HK-2 (cell line): ENCODE data around the gene MORC4.

Source experiments
- DNase-seq: peaks from one replicate; pipeline ENCODE4 v3.0.0-alpha.2; 2018; ENCODE audit not compliant: unreplicated experiment

Gene MORC4

GRCh38 chrX:106952538-106952937, 47.5 kb downstream of the MORC4 start:
- DNase-seq: no peak

- DNase-seq: no peak
Measured at GRCh38 chrX:106952089-106952488, 47.9 kb downstream of the MORC4 start.

DNA sequence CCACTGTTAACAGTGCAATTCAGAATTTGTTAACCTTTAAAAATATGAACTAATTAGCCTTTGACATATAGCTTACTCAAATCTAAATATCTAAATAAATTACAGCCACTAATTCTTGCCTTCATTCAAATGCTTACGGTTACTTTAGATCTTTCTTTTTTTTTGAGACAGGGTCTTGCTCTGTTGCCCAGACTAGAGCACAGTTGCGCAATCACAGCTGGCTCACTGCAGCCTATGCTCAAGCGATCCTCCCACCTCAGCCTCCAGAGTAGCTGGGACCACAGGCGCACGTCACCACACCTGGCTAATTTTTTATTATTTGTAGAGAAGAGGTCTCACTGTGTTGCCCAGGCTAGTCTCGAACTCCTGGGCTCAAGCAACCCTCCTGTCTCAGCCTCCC, 48.8 kb downstream of the MORC4 start:
- no peak for DNase-seq

DNA sequence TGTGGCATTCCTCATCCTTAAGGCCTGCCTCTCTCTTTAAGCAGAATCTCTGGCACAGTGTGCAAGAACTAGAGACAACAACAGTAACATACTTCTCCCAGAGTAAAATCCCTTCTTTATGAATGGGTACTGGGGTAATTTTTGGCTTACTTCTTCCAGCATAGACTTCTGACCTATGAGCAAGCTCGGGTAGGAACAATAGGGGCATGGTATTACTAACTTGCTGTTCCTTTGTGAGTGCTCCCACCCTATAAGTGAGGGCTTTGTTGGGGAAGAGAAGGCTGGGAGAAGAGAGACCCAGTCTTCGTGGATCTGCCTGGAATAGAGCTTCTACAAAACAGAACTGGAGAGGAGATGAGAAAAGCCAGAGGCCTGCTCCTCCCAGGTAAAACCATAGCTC, 49.6 kb downstream of the MORC4 start:
- DNase-seq: no peak

- no peak for DNase-seq
Measured at GRCh38 chrX:106949366-106949765, 50.6 kb downstream of the MORC4 start.

- no peak for DNase-seq
Measured at GRCh38 chrX:106948641-106949040, 51.4 kb downstream of the MORC4 start.

DNA sequence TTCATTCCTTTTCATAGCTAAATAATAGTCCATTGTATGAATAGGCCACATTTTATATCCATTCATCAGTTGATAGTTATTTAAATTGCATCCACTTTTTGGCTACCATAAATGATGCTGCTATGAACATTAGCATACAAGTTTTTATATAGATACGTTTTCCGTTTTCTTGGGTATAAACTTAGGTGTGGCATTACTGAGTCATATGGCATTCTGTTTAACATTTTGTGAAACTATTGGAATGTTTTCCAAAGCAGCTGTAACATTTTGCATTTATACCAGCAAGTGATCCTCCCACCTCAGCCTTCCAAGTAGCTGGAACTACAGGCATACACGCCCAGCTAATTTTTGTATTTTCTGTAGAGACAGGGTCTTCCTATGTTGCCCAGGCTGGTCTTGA, 53.5 kb downstream of the MORC4 start:
- no peak for DNase-seq

- no peak for DNase-seq
Measured at GRCh38 chrX:106940068-106940467, 59.9 kb downstream of the MORC4 start.

DNA sequence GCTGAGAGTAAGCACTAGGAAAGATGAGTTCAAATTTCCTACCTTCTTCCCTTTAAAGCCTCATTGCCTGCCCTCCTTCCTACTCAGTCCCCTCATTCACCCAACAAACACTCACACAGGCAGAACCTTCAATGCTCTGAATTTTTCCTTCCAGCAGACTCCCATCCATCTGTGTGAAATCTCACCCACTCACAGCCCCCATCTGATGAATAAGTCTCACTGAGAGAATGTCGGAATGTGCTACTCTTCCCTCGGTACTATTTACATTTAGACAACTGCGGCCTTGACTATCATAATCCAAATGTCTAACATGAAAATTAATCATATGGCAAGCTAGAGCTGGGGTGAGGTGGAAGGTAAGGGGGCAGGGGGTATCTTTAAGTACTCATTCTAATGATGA, 60.4 kb downstream of the MORC4 start:
- no peak for DNase-seq

DNA sequence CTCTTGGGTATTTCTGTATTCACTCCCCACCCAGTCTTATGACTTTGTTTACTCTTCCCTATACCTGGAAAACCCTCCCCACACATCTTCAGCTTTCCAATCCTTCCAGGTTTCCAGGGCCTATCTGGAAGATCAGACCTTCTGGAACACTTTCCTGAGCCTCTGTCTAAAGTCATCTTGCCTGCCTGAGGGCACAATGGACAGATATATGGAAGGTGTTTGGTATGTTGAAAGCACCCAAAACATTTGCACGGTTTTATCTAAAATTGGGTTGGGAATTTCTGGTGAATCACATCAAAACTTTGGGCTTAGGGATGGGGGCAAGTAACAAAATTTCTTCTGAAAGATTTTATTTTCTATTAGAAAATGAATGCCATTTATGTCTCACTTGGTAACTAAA, 63.8 kb downstream of the MORC4 start:
- DNase-seq: no peak

DNA sequence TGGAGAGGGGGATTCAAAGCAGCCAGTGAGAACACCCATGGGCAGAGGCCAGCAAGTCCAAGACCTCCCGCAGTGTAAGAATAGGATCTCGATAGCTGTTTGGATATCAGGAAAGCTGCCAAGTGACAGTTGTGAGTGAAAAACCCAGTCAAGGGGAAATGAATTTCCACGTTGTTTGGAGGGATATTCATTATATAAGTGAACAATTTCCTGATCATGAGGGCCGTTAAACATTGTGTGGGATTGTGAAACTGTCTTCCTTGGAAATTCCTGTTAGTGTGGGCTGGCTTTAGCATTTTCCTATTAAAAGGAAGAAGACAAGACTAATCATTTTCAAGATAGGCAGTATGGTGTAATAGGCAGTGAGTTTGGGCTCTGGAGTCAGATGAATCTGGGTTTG, 64.8 kb downstream of the MORC4 start:
- DNase-seq: peak; percentile 75

GRCh38 chrX:106933538-106933961, 66.5 kb downstream of the MORC4 start:
- DNase-seq: peak; percentile 74

DNA sequence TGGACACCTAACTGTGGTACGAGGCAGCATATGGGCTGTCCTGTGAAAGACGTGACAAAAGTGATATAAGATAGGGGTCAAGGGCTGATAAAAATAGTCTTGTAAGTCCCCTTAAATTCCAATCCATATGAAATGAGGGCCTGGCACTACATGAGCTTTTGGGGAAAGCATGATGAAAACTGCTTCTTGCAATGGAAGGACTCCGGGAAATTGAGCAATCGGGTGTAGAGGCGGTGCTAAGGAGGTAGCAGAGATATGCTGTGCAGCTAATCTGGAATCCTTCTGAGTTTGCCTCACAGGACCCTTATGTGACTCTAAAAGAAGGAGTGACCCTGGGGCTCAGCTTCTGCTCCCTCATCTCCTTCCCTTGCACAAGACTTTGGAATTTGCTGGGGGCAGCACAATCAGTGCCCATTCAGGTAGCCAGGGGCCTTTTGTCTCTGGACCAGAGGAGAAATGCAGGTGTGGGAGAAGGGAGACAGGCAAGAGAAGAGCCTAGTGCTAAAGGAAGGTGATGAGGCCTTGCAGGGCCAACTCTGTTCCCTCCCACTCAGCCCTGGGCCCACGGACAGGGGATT, 67.0 kb downstream of the MORC4 start:
- no peak for DNase-seq

GRCh38 chrX:106932492-106932923, 67.5 kb downstream of the MORC4 start:
- no peak for DNase-seq

DNA sequence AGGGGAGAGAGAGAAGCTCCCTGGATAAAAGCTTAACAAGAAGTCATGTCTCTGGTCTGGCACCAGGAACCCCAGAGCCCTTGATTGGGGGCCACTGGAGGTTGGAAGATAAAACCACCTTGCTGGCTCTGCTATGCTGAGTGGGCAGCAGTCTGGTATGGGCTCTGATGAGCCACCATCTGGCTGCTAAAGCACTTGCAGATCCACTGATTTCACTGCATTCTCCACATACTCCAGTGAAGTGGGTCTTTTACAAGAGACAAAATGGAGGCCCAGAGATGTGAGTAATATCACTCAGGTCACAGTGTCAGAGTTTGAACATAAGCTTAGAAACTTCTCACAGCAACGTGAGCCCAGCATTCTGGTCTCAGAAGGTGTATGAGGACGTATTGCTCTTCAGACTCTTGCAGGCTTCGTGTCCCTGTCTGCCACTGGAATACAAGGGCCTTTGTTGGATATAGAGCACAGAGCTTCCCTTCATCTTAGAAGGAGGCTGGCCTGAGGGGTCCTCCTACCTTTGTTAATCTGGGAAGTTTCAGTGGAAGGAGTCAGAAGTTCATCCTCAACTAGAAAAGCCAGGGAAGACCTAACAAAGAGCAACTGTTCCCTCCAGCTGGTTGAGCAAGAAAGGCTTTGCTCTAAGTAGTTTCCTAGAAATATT, 68.1 kb downstream of the MORC4 start:
- no peak for DNase-seq

GRCh38 chrX:106928227-106928626, 71.8 kb downstream of the MORC4 start:
- no peak for DNase-seq

- DNase-seq: no peak
Measured at GRCh38 chrX:106927700-106928099, 72.3 kb downstream of the MORC4 start.

- no peak for DNase-seq
Measured at GRCh38 chrX:106927023-106927422, 73.0 kb downstream of the MORC4 start.

DNA sequence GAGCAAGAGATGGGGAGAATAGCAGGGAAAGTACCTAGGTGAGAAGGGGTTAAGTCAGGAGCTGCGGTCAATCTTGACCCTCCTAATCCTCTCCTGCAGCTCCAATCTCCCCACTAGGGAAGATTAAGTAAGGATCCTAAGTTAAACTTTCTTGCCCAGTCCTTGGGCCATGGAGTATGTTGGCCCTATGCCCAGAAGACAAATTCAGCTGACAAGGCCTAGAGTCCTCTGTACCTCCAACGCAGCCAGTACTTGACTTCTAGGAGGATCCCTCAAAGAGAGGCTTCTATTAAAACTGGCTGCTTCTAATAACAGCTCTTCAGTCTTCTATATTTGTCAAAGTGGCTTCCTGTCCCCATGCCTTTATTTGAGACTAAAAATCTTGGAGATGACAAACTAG, 78.4 kb downstream of the MORC4 start:
- DNase-seq: no peak

GRCh38 chrX:106919932-106920452, 80.0 kb downstream of the MORC4 start, which contains the start of gene CLDN2:
CLDN2 (plus strand) TSS chrX:106920402; CDS start chrX:106928229, 7,827 bp downstream.
- no peak for DNase-seq

DNA sequence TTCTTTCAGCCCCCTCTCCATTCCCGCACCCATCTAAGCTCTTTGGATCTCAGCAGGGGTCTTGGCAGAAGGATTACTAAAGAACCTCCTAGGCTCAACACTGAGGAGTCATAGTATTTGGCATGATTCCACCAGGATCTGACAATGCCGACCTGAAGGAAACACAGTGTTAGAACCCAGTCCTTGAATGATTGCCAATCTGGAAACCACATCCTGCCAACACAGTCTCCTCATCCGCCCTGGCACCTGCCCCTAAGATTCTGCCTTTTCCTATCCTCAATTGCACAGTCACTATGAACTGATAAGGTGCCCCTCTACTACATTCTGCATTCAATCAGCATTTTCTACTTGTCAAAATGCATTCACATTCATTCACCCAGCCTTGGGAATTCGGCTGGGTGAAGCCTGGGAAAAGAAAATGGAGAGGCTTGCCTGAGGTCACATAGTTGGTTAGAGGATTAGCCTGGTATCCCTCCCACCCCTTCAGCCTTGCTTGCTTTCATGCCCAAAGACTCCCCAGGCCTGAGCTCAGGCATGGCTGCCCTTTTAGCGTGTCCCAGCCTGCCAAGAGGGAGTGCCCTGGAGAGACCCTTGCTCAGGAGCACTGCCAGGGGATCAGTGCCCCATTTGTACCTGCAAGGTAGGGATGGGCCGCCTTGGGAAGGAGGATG, 82.0 kb downstream of the MORC4 start:
- DNase-seq: peak; percentile 64

GRCh38 chrX:106912864-106913263, 87.1 kb downstream of the MORC4 start:
- DNase-seq: no peak

DNA sequence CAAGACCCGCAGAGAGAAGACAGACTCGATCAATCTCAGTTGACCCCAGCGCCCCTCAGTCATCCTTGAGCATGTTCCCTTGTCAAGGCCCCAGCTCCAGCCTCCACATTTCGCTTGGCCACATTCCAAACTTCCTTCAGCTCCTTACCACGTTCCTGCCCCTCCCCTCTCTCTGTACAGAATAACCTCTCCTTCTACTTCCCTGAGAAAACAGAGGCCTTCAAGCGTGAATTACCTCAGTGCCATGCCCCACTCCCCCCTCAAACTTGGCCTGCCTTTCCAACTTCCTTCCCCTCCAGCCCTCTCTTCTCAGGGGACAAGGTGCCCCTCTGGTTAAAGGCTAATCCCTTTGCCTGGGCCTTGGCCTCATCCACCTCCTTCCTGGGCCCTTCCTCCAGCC, 93.7 kb downstream of the MORC4 start:
- DNase-seq: peak; percentile 79
